GM21619 (cell line): ENCODE measurements around the gene SYT4.
A peak's percentile ranks its signal among the peaks of the same experiment; 100 is the strongest.
"Not testable (repeated sequence)": the region's sequence is repeated elsewhere in the genome, so short reads cannot be mapped to it uniquely, and the experiment has no call there.

Experiments
- ATAC-seq: cut with Tn5 transposase; IDR thresholded peaks from one replicate; pipeline ENCODE4 v1.9.1; 2021; ENCODE audit not compliant: unreplicated experiment

Gene SYT4

GRCh38 chr18:43277164-43277600 is at the start of gene SYT4:
SYT4 (minus strand) TSS chr18:43277490; CDS start chr18:43277281, 209 bp downstream.
- no peak for ATAC-seq

GRCh38 chr18:43322132-43322531 is 44.8 kb upstream of the SYT4 start:
- ATAC-seq: no peak

- ATAC-seq: no peak
Observed at GRCh38 chr18:43314941-43315340, 37.7 kb upstream of the SYT4 start.

GRCh38 chr18:43312891-43313290 is 35.6 kb upstream of the SYT4 start:
- ATAC-seq: no peak

- no peak for ATAC-seq
Observed at GRCh38 chr18:43310239-43310638, 32.9 kb upstream of the SYT4 start.

GRCh38 chr18:43303376-43303775 is 26.1 kb upstream of the SYT4 start:
- ATAC-seq: no peak

- ATAC-seq: not testable (repeated sequence)
Observed at GRCh38 chr18:43286187-43286586, 8.9 kb upstream of the SYT4 start.

- no peak for ATAC-seq
Observed at GRCh38 chr18:43283299-43283698, 6.0 kb upstream of the SYT4 start.

GRCh38 chr18:43279015-43279744 is 1.9 kb upstream of the SYT4 start:
- no peak for ATAC-seq

- ATAC-seq: no peak
Observed at GRCh38 chr18:43278355-43278754, 1.1 kb upstream of the SYT4 start.

GRCh38 chr18:43276491-43276890 is 799 bp downstream of the SYT4 start:
- ATAC-seq: no peak

GRCh38 chr18:43275546-43275945 is 1.7 kb downstream of the SYT4 start:
- ATAC-seq: no peak

GRCh38 chr18:43274526-43274925 is 2.8 kb downstream of the SYT4 start:
- ATAC-seq: no peak

GRCh38 chr18:43271593-43272432 is 5.5 kb downstream of the SYT4 start:
- peak; percentile 83 for ATAC-seq

- no peak for ATAC-seq
Observed at GRCh38 chr18:43267818-43268217, 9.5 kb downstream of the SYT4 start.

- no peak for ATAC-seq
Observed at GRCh38 chr18:43265465-43265864, 11.8 kb downstream of the SYT4 start.

- ATAC-seq: no peak
Observed at GRCh38 chr18:43248610-43249249, 28.6 kb downstream of the SYT4 start.

GRCh38 chr18:43247944-43248343 is 29.3 kb downstream of the SYT4 start:
- no peak for ATAC-seq

- ATAC-seq: no peak
Observed at GRCh38 chr18:43238429-43238828, 38.9 kb downstream of the SYT4 start.

- no peak for ATAC-seq
Observed at GRCh38 chr18:43236921-43237320, 40.4 kb downstream of the SYT4 start.

- no peak for ATAC-seq
Observed at GRCh38 chr18:43234889-43235288, 42.4 kb downstream of the SYT4 start.

GRCh38 chr18:43222501-43222900 is 54.8 kb downstream of the SYT4 start:
- ATAC-seq: no peak
